GM12875 (cell line): ENCODE data around the gene CNDP1.

Source experiments
- H3K4me3 ChIP-seq: one replicate; pipeline ENCODE4 v1.5.1; 2011; ENCODE audit warnings: low read depth, low read length, control low read depth
- TF ChIP-seq, protein P1 (sequence below): IDR thresholded peaks from 2 replicates; pipeline ENCODE4 v1.5.1; 2011; ENCODE audit warnings: low read depth, mild to moderate bottlenecking, control low read depth, inconsistent platforms, low read length, moderate library complexity, borderline replicate concordance; ENCODE audit not compliant: insufficient read depth

The CNDP1 gene

GRCh38 chr18:74546751-74547530 lies 12.6 kb downstream of the CNDP1 start:
- H3K4me3 ChIP-seq, result no peak overlapping the region
- TF ChIP-seq, protein P1, sequence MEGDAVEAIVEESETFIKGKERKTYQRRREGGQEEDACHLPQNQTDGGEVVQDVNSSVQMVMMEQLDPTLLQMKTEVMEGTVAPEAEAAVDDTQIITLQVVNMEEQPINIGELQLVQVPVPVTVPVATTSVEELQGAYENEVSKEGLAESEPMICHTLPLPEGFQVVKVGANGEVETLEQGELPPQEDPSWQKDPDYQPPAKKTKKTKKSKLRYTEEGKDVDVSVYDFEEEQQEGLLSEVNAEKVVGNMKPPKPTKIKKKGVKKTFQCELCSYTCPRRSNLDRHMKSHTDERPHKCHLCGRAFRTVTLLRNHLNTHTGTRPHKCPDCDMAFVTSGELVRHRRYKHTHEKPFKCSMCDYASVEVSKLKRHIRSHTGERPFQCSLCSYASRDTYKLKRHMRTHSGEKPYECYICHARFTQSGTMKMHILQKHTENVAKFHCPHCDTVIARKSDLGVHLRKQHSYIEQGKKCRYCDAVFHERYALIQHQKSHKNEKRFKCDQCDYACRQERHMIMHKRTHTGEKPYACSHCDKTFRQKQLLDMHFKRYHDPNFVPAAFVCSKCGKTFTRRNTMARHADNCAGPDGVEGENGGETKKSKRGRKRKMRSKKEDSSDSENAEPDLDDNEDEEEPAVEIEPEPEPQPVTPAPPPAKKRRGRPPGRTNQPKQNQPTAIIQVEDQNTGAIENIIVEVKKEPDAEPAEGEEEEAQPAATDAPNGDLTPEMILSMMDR, result no peak

DNA sequence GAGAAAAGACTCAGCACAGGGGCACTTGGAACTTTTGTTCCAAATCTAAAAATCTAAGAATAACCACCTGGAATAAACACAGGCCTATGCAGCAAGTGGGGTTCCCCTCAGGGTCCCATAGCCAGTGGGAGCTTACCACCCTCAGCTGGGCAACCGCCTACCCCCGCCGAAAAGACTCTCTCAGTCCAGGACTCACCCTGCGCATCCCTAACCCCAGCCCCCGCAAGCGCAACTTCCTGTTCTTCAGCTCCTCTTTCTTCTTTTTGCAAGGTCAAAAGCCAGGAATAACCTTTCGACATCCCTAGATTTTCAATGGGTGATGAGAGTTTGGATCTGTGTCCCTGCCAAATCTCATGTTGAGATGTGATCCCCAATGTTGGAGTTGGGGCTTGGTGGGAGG lies 13.6 kb downstream of the CNDP1 start:
- TF ChIP-seq, protein P1, result no peak
- no peak overlapping the region for H3K4me3 ChIP-seq

DNA sequence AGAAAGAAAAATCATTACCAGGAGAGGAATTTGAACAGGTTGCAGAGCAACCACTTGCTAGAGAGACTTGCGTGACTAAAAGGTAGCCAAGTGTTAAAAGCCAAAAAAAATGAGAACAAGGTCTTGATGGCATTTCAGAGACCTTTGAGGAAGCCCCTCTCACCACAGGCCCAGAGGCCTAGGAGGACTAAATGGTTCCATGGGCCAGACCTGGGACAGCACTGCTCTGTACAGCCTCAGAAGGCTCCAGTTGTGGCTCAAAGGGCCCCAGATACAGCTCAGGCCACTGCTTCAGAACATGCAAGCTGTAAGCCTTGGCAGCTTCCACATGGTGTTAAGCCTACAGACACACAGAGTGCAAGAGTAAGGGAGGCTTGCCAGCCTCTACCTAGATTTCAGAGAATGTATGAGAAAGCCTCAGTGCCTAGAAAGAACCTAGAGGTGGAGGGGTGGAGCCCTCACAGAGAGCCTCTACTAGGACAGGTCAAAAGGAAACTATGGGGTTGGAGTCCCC lies 15.3 kb downstream of the CNDP1 start:
- TF ChIP-seq, protein P1, result no peak
- H3K4me3 ChIP-seq, result no peak overlapping the region

GRCh38 chr18:74550886-74551285 lies 16.6 kb downstream of the CNDP1 start:
- TF ChIP-seq, protein P1, result no peak
- no peak overlapping the region for H3K4me3 ChIP-seq

DNA sequence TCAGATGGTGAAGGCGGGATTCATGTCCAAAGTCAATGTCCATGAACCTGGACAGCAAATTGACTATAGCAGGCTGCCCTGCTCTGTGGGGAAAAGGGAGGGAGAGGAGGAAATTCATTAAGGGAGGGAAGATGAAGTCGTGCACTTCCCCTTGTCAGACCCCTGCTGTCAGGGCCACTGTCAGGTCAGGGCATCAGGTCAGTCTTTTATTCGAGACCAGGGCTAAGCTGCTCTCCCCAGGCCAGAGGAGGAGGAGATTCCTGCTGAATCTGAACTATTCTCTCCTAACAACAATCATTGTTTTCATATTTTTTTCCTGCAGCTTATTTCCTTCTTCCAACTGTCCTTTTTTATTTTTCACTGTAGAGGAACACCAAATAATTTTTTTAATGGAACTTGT lies 17.2 kb downstream of the CNDP1 start:
- TF ChIP-seq, protein P1, result no peak
- H3K4me3 ChIP-seq, result no peak overlapping the region

DNA sequence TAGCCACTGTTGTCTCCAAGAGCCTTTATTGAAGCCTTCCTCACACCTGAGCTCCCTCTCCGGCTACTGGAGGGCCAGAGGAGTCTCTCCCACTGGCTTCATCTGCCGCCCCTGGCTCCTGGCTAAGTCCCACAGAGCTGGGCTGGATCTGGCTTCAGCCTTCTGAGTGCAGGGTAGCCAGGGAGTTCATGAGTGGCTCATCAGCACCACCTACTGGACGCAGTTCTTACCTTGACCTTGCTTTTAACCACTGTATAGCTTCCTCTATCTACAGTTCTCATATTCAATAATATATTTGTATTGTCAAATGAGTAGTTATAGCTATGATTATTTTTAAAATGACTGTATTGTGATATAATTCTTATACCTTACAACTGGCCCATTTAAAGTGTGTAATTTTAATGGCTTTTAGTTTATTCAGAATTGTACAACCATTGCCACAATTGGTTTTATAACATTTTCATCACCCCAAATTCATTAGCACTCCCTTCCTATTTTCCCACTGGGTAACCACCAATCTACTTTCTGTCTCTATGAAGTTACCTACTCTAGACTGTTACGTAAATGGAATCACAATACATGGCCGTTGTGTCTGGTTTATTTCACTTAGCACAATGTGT lies 17.7 kb downstream of the CNDP1 start:
- TF ChIP-seq, protein P1, result peak; percentile 72; the same call in 1 of the 2 replicates
- H3K4me3 ChIP-seq, result no peak overlapping the region

DNA sequence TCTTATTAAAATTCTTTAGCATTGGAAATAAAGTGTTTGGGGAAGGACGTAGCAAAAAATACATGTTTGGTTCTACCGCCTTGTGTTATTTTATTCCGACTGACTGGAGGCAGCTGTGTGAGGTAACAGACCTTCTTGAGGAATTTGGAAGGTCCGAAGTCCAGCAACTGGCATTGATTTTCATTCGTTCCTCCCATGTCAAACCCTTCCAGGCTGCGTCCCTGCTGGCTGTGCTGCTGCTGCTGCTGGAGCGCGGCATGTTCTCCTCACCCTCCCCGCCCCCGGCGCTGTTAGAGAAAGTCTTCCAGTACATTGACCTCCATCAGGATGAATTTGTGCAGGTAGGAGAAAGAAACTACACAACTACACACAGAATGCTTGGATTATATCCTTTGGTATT lies 21.8 kb downstream of the CNDP1 start:
- TF ChIP-seq, protein P1, result no peak
- no peak overlapping the region for H3K4me3 ChIP-seq
